Activated CD4-positive, alpha-beta T cell treated with anti-CD3 and anti-CD28 coated beads, Interleukin-2, amount 50 U/mL, for 4 hours (primary cell): ENCODE measurements around the gene EYA3.

Experiments
- DNase-seq, 2 experiments: peaks; one replicate each; pipeline ENCODE4 v3.0.0-alpha.2; 2020

EYA3 gene

DNA sequence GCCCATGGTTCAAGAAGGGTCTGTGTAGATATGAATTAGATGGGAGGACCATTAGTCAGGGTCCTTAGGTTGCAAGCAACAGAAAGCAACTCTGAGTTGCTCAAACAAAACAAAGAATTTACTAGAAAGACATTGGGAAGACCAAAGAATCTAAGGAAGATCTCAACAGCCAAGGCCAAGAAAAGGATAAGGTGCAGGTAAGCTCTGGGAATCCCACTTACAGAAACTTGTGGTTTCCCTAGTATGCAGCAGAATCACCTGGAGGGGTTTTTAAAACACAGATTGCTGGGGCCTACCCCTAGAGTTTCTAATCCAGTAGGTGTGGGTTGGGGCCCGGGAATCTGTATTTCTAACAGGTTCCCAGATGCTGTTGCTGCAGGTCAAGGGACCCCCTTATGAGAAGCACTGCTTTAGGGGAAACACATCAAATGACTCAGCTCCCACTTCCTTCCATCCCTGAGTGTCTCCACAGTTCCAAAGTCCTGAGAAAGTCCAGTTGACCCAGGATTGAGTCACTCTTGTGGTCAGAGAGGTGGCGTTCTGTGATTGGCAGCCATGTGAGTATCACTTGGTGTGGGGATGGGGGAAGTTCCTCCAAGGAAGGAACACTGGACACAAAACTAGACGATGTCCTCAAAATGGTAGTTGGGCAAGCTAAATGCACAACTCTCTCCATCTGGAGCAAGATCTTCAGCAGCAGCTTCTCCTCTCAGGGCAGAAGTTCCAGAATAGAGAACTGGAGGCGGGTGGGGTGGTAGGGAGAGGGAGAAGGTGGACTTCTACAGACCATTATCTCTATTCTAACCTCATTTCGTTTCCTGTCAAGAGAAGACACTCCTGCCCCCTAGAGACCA, 24.2 kb upstream of the EYA3 start:
- no peak for DNase-seq

- DNase-seq: no peak
Measured at GRCh38 chr1:28111157-28111556, 22.7 kb upstream of the EYA3 start.

DNA sequence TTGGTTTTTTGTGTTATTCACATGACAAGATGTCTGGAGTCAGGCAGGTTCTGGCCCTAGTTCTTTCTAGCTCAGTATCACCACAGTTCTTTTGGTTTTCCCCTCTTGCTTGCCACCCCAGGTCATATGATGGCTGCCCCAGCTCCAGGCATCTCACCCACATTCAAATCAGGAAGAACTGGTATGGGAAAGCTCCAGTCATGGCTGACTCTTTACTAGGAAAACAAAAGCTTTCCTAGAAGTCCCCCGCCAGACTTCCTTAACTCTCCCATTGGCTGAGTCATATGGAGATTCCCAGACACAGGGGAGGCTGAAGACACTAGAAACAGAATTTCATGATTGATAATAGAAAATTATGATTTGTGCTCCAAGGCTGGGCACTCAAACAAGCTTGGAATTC, 22.1 kb upstream of the EYA3 start:
- DNase-seq: no peak

DNA sequence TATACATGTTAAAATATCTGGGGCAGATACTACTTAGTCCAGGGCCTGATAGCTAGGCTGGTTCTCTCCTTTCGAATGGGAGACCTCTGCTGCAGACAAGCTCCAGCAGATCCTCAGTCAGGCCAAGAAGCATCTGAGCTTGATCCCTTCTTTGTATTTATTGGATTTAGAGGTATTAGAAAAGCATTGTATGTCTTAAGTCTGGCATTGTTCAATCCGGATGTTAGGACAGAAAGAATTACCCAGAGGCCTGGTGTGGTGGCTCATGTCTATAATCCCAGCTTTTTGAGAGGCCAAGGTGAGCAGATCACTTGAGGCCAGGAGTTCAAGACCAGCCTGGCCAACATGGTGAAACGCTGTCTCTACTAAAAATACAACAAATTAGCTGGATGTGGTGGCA, 21.2 kb upstream of the EYA3 start:
- no peak for DNase-seq

- no peak for DNase-seq
Measured at GRCh38 chr1:28108001-28108400, 19.6 kb upstream of the EYA3 start.

GRCh38 chr1:28104866-28105467, 16.6 kb upstream of the EYA3 start:
- DNase-seq: no peak

DNA sequence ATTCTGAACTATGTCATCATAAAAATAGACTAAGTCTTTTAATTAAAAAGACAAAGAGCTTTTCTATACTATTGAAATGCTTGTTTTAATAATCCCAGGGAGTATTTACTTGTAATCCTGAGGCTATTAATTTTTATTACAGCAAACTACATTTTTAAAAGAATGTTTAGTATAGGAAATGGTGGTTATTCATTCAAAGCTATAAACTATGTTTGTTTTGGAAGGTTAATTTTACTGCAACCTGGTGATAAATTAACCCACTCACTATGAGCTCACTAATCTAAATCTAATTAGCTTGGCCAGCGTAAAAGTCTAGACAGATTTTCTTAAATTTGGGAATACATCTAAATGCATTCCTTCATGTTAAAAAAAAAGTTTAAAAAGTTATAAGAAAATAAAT, 13.8 kb upstream of the EYA3 start:
- no peak for DNase-seq

DNA sequence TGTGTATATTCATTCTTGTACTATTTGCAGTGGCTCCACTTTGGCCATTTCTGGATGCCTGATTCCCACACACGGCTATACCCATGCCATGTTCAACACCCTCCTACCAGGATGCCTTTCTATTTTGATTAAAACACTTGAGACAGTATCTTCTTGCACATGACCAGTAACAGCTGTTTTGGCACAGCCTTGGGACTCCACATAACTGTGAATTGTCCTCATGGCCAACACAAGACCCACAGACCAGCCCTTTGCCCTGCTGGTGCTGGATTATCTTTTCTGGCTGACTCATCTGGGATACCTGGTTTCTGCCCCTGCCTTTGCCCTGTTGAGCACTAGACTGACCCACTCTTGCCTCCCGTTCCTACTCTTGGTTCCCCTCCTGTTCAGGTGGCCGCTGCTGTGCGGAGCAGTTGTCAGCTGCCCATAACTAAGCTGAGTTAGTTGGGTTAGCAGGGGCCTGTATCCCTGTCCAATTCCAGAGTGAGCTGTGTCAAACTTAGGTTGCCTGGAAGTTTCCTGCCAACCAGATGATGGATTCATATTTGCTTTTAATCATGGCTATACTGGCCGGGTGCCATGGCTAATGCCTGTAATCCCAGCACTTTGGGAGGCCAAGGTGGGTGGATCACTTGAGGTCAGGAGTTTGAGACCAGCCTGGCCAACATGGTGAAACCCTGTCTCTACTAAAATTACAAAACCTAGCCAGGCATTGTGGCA, 10.8 kb upstream of the EYA3 start:
- DNase-seq: no peak

DNA sequence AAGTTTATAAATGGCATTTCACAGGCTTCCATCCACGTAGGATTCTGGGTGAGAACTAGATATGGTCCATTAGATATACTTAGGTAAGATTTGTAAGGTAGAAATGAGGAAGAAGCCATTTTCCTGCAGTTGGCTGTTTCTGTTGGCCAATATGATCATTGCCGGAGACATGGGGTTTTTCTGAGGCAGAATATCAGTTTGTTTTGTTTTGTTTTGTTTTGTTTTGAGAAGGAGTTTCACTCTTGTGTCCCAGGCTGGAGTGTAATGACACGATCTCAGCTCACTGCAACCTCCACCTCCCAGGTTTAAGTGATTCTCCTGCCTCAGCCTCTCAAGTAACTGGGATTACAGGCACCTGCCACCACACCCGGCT, 8.7 kb upstream of the EYA3 start:
- no peak for DNase-seq

DNA sequence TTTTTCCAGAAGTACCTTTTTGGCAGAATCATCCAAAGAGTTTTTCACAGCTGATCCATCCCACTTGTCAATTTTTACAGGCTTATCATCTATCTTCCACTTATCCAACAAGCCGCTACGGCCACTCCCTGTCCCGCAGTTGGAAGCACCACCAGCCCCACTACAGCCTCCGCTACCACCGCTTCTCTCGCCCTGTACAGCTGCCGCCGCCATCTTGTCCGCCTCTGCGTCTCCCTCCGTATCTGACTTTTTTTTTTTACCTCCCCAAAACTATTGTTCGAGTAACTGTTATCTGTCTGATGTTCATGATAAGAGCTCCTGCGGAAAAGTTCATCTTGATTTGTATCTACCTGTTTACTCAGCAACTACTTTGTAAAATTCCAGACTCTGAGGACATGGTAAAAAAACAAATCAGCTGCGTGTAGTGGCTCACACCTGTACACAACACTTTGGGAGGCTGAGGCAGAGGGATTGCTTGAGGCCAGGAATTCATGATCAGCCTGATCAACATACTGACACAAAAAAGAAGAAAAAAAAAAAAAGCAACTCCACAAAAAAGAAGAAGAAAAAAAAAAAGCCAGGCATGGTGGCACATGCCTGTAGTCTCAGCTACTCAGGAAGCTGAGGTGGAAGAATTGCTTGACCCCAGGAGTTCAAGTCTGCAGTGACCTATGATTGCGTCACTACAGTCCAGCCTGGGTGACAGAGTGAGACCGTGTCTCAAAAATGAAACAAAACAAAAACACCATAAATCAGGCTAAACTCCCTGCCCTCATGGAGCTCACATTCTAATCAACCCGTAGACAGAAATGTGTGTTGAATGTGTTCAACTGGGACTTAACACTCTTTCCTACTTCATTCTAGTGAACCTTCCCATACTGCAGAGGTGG, 8.0 kb upstream of the EYA3 start:
- no peak for DNase-seq

GRCh38 chr1:28091043-28091781, 2.8 kb upstream of the EYA3 start:
- DNase-seq: peak; percentile 78 to 79

DNA sequence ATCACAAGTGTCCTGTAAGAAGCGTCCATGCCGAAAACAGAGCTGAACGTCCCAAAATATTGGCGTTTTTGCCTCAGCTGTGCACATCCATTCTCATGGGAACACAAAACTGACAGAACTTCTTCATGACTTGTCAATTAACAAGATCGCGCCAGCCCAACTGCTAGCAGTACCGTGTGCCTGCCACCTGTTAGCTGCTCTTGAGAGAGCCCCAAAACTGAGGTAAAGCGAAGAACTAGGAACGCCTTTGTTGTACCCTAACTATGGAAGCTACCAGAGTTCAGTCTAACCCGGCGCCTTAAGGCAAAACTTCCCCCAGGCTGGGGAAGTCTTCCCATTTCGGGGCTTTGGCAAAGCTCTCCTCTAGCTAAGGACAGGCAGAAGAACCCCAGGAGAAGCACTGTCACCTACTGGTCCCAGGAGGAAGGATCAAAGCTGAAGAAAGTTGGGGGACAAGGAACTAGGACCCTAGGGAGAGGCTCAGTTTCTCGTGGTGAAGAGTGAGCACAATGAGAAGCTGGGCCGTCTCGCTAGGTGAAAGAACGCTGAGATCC, 719 bp downstream of the EYA3 start:
- no peak for DNase-seq

GRCh38 chr1:28086651-28087050, 1.8 kb downstream of the EYA3 start:
- DNase-seq: no peak

- no peak for DNase-seq
Measured at GRCh38 chr1:28085129-28085528, 3.3 kb downstream of the EYA3 start.

DNA sequence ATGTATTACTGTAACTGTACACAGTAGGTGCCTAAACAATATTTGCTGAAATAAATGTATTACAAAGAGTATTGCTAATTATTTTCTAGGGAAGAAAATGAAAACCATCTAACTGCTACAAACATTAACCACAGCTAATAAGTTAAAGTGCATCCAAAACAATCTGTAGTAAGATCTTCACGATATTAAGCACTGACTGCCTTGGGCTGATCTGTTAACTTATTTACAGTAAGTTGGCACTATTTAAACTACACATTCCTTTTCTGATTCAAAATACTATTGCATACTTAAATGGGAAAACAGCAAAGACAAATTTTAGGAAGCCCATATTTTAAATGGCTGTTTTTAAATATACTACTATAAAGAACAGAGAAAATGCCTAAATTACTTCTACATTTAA, 4.5 kb downstream of the EYA3 start:
- DNase-seq: no peak

DNA sequence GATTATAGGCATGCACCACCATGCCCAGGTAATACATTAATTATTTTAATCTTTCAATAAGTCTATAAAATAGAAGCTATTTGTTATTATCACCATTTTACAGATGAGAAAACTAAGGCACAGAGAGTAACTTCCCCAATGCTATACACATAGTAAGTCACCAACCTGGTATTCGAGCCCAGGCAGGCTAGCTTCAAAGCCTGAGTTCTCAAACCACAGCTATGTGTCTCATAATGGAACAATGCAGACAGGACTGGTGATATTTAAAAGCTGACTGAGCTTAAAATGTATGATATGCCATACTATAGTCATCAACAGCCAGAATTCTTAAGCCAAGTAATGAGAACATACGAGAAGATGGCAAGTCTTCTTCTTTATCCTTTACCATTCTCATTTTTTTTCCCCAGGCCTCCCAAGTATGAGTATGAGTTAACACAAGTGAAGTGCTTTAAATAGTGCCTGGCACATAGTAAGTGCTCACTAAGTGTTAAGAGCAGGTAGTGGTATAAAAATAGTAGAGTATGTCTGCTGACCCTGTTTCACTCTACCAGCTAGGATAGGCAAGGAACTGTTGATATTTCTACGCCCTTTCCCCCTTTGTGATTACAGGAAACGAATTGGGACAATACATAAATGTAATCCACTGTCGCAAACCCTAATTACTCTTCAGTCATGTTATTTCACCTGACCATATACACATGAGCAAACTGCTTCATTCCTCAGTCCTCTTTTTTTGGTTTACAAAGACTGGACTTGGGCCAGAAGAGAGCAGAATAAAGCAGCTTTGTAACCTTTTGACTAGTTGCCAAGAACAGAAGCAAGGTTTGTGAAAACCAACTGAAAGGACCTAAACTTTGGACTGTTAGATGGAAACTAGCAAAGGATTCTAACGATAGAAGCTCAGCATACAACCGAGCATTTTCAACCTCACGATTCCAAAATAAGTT, 9.5 kb downstream of the EYA3 start:
- no peak for DNase-seq

DNA sequence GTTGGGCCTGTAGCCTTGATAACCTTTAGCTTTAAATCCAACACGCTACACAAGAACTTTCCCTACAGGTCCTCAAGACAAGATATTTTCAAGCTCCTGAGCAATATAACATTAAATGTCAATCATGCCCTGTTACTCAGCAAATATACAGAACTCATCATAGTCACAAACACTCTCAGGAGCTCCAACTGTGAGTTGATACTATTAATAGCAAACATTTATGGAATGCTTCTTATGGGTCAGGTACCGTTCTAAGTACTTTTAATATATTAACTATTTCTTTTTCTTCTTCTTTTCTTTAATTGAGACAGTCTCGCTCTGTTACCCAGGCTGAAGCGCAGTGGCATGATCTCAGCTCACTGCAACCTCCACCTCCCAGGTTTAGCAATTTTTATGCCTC, 10.1 kb downstream of the EYA3 start:
- no peak for DNase-seq

DNA sequence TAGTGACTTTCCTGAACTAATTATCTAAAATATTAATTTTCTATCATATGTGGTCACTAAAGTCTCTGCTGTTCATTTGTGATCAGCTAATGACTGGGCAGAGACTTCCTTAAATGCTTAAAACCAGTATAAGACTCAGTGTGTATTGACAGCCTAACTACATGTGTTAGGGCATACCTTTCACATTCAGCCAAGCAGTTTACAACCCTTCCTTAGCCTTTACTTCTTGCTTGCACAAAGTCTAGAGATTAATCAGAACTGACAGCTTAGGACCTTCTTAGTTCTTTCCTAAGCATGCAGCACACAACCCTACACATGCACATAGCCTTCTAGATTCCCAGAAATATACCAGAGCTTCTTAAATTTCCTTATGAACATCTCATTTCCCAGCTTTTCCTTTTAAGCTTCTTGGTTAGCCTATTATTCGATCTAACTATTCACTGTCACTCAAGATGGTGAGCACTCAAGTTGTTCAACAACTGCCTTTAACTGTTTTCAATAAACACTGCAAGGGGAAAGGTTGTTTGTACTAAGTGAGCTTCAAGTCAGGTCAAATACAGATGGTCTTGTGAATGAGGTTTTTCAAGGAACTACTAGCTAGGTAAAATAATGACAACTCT, 13.4 kb downstream of the EYA3 start:
- no peak for DNase-seq

DNA sequence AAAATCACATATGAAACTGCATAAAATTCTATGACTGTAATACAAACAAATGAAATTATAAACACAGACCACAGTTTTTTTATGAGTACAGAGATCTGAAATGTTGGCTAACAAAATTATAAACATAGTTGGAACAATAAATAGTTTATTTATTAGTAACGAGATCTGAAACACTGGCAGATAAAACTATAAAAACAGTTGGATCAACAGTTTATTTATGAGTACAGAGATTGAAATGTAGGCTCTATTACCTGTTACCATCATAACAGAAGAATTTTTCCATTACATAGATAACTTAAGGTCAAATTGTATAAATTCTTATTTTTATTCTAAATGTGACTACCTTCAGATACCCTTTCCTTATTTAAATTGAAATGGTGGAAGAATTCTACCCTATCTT, 14.5 kb downstream of the EYA3 start:
- DNase-seq: no peak

- no peak for DNase-seq
Measured at GRCh38 chr1:28071813-28072212, 16.6 kb downstream of the EYA3 start.
